GM18520 (cell line): ENCODE data around the gene ARHGAP42.

Source experiments
- ATAC-seq: cut with Tn5 transposase; IDR thresholded peaks from one replicate; pipeline ENCODE4 v1.9.1; 2021; ENCODE audit not compliant: unreplicated experiment

The ARHGAP42 gene

DNA sequence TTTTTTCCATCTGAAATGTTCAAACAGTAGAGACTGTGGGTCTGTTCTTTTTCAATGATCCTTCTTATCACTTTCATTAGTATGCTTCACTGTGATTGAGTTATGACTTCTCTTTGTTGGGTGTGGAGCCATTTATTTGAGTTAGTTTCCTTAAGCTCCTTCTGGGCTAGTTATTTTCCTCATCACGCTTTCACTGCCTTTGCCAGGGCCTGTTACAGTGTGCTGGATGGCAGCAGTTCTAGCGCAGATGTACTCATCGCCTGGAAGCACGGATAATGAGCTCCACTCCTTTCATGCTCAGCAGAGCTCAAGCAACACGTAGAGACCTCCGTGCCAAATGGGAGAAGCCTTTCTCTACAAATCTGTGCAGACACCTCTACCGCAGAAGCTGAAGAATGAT, 7.0 kb upstream of the ARHGAP42 start:
- no peak for ATAC-seq

DNA sequence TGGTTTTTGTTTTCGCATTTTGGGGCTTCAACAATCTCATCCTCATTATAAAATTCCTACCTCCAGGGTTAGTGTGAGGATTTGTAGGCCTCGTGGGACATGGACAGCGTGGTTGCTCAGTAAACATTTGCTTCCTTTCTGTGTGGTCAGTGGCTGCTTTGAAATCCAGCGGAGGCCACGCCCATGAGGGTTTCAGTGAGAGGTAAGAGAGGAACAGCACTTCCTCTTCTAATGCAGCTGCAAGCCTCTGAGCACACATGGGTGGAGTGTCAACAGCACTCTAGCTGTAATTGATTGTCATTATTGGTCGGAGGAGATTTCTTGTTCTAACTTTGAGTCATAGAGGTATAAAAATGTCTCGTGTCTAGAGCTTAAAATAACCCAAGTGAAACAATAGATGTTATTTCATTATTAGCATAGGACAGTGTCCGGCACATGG, 6.0 kb upstream of the ARHGAP42 start:
- ATAC-seq, result peak; percentile 99

GRCh38 chr11:100682247-100682969, 4.7 kb upstream of the ARHGAP42 start:
- no peak for ATAC-seq

DNA sequence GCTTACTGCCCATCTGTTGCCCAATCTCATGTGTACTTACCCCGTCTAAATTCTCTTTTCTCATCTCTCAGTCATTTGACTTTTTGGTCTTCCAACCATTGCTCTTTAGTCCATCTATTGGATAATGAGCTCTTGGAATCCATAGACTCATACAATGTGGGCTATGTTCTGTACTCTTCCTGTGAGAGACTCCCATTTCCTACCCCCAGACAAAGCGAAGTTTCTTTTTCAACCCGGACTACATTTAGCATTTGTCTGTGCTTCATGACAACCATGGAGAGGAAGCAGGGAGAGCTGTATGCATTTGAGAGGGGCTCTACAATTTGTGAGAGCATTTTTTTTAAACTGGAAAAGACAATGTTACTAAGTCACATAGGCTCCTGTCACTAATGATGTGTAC, 4.0 kb upstream of the ARHGAP42 start:
- ATAC-seq, result no peak

DNA sequence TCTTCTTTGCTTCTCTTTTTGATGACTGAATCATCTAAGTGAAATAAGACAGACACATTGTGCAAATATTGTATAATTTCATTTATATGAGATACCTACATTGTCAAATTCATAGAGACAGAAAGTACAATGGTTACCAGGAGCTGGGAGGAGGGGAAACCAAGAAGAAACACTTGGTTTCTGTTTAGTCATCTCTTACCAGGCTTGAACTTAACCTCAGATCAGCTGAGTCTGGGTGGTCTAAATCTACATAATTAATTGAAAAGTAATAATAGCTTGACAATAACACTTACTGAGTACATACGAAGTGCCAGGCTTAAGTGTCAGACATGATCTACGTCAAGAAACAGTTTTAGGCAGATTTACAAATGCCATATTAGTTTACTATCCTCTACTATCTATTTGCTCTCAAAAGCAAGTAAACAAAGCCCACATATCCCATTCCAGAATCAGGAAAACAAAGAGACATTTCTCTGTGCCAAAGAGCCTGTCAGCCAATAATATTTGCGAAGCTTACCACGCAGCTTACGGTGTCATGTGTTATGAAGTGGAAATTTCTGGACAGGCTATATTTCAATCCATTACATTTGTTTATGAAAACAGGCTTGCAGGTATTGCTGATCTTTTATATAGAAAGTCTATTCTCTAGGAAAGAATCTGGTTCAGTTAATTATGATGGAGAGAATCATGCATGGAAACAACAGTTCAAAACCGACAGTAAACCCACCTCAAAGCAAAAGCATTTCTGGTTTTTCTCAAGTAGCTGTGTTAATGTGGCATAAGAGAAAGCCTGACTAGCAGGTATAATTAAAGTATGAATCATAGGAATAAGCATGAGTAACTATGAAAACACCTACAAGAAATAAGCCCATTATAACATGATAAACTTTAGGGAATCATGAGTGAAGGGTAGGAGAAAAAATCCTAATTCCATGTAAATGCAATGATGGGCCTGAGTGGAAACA, 2.7 kb upstream of the ARHGAP42 start:
- peak; percentile 27 for ATAC-seq

DNA sequence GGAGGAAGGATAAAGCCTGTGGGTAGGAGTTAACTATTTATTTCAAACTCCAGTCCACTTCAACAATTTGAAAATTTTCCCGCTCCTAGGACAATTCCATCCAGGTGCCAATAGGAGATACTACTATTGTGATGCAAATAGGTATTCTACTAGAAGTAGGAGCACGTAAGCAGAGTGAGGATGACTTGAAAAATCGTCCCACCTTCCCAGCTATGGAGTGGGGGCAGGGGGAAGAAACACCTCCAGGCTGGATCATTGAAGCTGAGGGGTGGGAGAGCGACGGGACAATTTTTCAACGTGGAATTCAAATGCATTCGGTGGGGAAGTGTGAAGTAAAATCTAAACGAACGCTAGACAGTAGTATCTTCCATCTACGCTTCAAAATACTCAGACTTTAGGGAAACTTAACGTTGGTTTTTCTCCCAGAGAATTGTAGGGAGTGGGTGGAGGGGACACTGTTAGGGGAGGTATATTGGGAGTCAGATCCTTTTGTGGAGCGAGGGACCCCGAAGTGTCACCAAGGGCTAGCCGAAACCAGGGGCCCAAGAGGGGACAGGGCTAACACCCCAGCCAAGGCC, 523 bp upstream of the ARHGAP42 start:
- no peak for ATAC-seq

- peak; percentile 38 for ATAC-seq
Measured at GRCh38 chr11:100687630-100688395, 725 bp downstream of the ARHGAP42 start.

DNA sequence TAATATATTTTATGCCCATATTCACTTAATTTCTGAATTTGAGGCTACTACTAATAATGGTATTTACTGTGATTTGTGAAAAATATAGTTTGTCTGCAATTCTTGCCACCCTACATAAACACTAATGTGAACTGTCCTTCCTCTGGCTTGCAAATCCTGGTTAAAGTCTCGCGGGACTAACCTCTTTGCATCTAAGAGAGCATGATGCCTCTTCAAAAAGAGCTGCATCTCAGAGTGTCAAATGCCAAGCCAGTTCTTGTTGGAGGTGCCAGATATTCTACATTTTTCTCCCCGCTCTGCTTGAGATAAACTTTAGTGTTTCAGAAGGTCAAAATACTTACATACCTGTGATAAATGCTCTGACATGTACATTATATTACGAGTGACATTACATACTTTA, 2.1 kb downstream of the ARHGAP42 start:
- no peak for ATAC-seq

DNA sequence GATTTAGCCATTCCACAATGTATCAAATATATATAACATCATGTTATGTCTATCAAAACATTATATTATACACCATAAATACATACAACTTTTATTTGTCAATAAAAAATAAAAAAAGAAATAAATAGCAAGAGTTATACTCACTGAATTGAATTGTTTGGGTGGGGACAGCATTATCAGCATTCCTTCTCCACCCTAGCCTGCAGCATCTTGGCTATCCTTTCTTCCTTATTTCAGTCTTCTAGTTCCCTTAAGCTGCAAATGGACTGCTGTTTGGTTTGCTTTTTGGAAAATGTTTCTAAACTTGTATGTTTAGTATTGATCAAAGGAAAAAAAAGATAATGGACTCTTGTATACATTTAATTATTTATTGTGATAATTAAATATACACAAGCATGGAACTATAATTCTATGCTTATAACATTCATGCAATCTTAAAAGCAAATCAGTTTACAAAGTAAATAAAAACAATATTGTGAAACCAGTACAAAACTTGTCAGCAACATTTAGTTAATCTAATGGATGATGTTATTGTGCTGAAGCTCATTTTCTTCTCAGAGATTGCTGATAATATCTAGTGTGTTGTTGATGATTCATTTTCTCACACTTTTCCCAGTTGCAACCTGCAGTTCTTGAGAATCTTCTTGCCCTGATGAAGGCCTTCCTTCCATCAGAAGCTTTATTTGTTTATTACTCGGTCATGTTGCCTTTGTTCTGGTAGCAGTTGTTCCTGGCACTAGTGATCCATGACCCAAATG, 5.0 kb downstream of the ARHGAP42 start:
- ATAC-seq, result no peak

GRCh38 chr11:100695911-100696310, 8.8 kb downstream of the ARHGAP42 start:
- no peak for ATAC-seq

DNA sequence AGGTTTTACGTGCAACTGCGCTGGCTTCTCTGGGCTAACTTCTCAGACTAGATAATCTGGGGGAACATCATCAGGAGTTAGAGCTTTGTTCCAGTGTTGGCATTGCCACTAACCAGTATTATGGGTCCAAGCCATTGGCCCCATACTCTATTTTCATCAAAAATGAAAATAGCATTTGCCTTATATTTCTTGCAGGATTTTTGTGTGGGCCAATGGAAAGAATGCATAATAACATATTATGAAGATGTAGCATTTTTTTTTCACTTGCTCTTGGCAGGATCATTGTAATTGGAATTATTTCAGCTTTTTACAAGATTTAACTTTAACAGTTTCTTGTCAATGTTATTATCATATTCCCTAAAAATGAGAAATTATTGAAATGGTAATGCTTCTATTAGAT, 16.1 kb downstream of the ARHGAP42 start:
- no peak for ATAC-seq

DNA sequence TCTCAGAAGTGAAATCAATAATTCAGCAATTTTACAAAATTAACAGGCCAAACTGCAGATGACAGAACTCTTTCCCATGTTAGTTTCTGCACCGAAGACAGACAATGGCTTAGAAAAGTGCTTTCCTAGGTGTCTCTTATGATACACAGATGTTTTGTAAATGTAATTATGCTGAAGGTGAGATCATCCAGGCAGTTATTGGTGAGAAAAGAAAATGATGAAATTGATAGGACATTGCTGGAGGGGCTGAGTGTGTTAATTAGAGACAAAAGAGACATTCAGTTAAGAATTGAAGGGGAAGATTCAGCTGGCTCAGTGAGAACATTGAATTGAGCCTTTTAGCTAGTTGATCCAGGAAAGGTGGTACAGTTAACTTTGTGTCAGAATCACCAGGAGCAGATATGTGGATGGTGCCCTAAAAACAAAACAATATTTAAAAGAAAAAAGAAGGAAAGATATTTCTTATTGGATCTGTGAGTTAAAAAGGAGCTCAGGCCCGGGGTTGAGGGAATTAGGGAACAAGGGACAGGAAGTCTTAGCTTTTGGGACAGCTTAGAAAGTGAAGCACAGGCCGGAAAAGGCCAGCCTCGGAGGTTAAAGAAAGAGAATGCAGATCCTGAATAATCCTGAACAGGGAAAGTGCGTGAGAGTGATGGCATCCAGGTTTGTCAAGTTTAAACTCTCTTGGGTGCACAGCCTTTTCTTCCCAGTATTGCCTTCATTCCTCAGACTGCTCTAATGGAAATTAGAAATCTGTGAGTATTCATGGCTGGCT, 16.9 kb downstream of the ARHGAP42 start:
- ATAC-seq, result no peak

DNA sequence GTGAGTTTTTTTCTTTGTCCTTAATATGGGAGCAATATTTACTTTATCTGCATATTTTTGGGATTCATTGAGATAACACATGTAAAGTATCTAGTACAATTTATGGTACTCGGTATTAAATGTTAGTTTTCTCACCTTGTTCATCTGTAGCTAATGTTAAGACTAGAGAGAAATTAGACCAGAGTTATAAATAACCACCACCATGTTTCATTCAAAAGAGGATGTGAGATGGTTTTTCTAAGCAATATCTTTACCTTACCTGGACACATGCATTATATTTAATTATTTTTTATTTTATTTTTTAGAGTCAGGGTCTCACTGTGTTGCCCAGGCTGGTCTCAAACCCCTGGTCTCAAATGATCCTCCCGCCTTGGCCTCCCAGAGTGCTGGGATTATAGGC, 18.4 kb downstream of the ARHGAP42 start:
- ATAC-seq, result no peak

DNA sequence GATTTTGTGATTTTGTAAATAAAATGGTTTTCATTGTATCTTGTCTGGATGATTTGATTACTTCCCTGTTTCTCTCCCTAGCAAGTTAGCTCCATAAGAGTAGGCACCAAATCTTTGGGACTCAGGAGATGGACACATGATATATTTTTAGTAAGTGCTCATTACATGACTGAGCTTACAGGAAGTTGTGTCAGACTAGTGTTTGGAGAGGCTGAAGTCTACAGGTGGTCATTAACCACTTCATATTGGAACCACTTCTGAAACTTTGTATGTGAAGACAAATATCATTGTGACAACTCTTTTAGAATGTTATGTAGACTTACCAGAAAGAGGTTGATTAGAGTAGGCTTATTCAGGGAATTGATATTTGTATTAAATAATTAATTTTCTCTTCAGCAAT, 19.1 kb downstream of the ARHGAP42 start:
- peak; percentile 53 for ATAC-seq

GRCh38 chr11:100709233-100709957, 22.3 kb downstream of the ARHGAP42 start:
- peak; percentile 65 for ATAC-seq

- no peak for ATAC-seq
Measured at GRCh38 chr11:100711984-100712383, 24.9 kb downstream of the ARHGAP42 start.

GRCh38 chr11:100712583-100712982, 25.5 kb downstream of the ARHGAP42 start:
- ATAC-seq, result no peak

- ATAC-seq, result no peak
Measured at GRCh38 chr11:100715165-100715761, 28.2 kb downstream of the ARHGAP42 start.
